ENCODE data around the gene ETV6.

DNA sequence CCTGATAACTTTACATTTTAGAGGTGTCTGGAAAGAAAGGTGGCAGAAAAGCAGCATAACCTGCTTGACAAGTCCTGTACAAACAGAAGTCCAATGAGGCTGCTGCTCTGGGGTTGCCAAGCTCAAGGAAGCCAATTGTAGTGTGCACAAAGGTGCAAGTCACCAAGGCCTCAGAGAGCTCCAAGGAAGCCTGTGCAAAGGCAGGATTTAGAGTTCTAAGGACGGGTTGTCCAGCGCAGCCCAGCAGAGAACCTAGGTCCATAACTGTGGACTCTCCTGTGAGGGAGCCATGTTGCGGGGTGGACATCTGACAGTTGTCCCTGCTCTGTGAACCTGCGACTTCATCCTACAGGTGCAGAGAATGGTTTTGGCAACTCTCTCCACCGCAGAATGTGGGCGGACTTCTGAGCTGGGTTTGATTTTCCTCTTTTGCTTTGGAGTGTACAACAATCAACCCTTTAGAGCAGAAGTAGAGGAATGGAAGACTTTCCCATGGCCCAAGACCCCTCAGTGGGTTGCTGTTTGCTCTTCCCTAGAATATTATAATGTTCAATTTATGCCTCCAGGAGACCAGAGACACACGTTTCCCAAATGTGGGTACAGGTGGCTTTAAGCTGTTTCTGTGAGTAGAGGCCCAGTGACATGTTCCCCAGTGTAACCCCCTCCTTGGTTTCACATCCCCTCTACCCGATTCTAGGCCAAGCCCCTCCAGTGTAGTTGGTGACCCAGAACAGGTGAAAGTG, 81.0 kb downstream of the ETV6 start:
- TF ChIP-seq, protein P1, sequence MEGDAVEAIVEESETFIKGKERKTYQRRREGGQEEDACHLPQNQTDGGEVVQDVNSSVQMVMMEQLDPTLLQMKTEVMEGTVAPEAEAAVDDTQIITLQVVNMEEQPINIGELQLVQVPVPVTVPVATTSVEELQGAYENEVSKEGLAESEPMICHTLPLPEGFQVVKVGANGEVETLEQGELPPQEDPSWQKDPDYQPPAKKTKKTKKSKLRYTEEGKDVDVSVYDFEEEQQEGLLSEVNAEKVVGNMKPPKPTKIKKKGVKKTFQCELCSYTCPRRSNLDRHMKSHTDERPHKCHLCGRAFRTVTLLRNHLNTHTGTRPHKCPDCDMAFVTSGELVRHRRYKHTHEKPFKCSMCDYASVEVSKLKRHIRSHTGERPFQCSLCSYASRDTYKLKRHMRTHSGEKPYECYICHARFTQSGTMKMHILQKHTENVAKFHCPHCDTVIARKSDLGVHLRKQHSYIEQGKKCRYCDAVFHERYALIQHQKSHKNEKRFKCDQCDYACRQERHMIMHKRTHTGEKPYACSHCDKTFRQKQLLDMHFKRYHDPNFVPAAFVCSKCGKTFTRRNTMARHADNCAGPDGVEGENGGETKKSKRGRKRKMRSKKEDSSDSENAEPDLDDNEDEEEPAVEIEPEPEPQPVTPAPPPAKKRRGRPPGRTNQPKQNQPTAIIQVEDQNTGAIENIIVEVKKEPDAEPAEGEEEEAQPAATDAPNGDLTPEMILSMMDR (optimal IDR thresholded peaks at IDR 0.05 in 1 of 3, IDR thresholded peaks at IDR 0.05 in 1 of 3, conservative IDR thresholded peaks at IDR 0.05 in 1 of 3; ENCODE audit: extremely low read depth in 1 of 3, insufficient read depth in 2 of 3, low read length in 3 of 3), result no peak
- no peak for TF ChIP-seq EZH2 (IDR thresholded peaks at IDR 0.05; ENCODE audit: low read length)
